KMS-11 (cell line): ENCODE measurements around the gene INHA.

Source experiments
- H2AFZ ChIP-seq: fragments of 200-600 bp; sonication (generic); 2 replicates; pipeline ENCODE4 v1.6.1; 2016; ENCODE audit warnings: antibody characterized with exemption, mixed run types, low read depth
- H3K27ac ChIP-seq: fragments of 200-600 bp; sonication (generic); 2 replicates; pipeline ENCODE4 v1.6.1; 2016; ENCODE audit warnings: mild to moderate bottlenecking, mixed run types
- H3K27me3 ChIP-seq: fragments of 200-600 bp; sonication (generic); 2 replicates; pipeline ENCODE4 v1.6.1; 2017; ENCODE audit warnings: mild to moderate bottlenecking, low read depth, mixed run types, moderate library complexity; ENCODE audit not compliant: insufficient read depth
- H3K36me3 ChIP-seq: fragments of 200-600 bp; sonication (generic); 2 replicates; pipeline ENCODE4 v1.6.1; 2017; ENCODE audit warnings: mild to moderate bottlenecking, mixed run types; ENCODE audit not compliant: insufficient read depth
- H3K4me1 ChIP-seq: fragments of 200-600 bp; sonication (generic); 2 replicates; pipeline ENCODE4 v1.6.1; 2016; ENCODE audit warnings: mild to moderate bottlenecking, low read depth, mixed run types; ENCODE audit not compliant: poor library complexity, severe bottlenecking
- H3K4me2 ChIP-seq: fragments of 200-600 bp; sonication (generic); 2 replicates; pipeline ENCODE4 v1.7.0; 2016; ENCODE audit warnings: mild to moderate bottlenecking, mixed run types
- H3K4me3 ChIP-seq: fragments of 200-600 bp; sonication (generic); IDR thresholded peaks from 2 replicates; pipeline ENCODE4 v1.6.1; 2017; ENCODE audit warnings: low read depth, low read length, mixed read lengths; ENCODE audit not compliant: insufficient read depth
- H3K79me2 ChIP-seq: fragments of 200-600 bp; sonication (generic); 2 replicates; pipeline ENCODE4 v1.6.1; 2016; ENCODE audit warnings: low read depth, mixed run types; ENCODE audit not compliant: insufficient read depth
- H3K9ac ChIP-seq: fragments of 200-600 bp; sonication (generic); 2 replicates; pipeline ENCODE4 v1.6.1; 2016; ENCODE audit warnings: mild to moderate bottlenecking, mixed run types
- H4K20me1 ChIP-seq: fragments of 200-600 bp; sonication (generic); 2 replicates; pipeline ENCODE4 v1.6.1; 2016; ENCODE audit warnings: mild to moderate bottlenecking, mixed run types; ENCODE audit not compliant: insufficient read depth
- CTCF ChIP-seq: fragments of 200-600 bp; sonication (generic); conservative IDR thresholded peaks from 2 replicates; pipeline ENCODE4 v1.6.1; 2017; ENCODE audit warnings: low read depth, mild to moderate bottlenecking, antibody characterized with exemption, low read length, moderate library complexity, mixed read lengths

Gene INHA

GRCh38 chr2:219608399-219608964 is 36.4 kb downstream of the INHA start:
- Histone ChIP-seq H3K4me2 (no peak overlapping the region), H3K9ac (no peak overlapping the region), H3K27me3 (no peaks in the 10 kb centered on the region), H3K27ac (no peak overlapping the region), H3K4me3 (no peak overlapping the region), H3K36me3 (no peaks in the 10 kb centered on the region), H3K4me1 (no peaks in the 10 kb centered on the region), H3K79me2 (no peaks in the 10 kb centered on the region), H4K20me1 (no peaks in the 10 kb centered on the region), H2AFZ (no peak overlapping the region)
- TF ChIP-seq CTCF: no peak

DNA sequence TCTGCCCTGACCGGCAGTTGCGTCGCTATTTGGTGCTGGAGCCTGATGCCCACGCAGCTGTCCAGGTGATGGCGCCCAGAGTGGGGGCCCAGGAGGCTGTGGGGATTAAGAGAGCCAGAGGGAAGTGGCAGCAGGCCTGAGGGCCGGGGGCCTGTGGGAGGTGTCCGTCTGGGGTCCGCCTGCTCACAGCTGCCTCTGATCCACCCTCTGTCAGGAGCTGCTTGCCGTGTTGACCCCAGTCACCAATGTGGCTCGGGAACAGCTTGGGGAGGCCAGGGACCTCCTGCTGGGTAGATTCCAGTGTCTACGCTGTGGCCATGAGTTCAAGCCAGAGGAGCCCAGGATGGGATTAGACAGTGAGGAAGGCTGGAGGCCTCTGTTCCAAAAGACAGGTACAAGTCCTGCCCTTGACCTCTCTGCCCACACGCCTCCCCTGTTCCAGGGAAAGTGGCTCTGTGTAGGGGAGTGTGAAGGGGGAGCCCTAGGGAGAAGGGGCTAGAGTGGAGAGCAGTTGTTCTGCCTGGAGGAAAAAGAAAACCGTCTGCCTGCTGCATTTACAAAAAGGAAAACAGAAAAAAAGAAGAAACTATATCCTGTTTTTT is 37.1 kb downstream of the INHA start:
- Histone ChIP-seq H3K4me1 (no peaks in the 10 kb centered on the region), H3K27ac (no peak overlapping the region), H3K79me2 (no peaks in the 10 kb centered on the region), H2AFZ (no peak overlapping the region), H3K4me2 (no peak overlapping the region), H3K36me3 (no peaks in the 10 kb centered on the region), H3K4me3 (no peak overlapping the region), H4K20me1 (no peaks in the 10 kb centered on the region), H3K27me3 (no peaks in the 10 kb centered on the region), H3K9ac (no peak overlapping the region)
- TF ChIP-seq CTCF: no peak

DNA sequence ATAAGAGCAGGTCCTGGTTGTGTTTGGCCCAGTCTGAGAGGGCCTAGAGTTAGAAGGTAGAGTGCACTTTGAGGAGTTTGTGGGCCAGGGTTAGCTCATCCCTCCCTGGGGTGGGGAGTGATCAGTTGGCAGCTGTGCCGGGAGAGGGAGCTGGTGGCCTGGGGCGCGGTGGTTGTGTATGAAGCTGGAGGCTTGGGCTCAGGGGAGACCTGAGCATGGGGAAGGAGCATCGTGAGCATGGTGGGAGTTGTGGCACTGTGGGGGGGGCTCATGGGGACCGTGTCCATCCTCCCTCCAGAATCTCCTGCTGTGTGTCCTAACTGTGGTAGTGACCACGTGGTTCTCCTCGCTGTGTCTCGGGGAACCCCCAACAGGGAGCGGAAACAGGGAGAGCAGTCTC is 39.2 kb downstream of the INHA start:
- no peaks in the 10 kb centered on the region for H3K27me3 ChIP-seq
- no peak overlapping the region for H2AFZ ChIP-seq
- H3K4me2 ChIP-seq: no peak overlapping the region
- H3K79me2 ChIP-seq: no peaks in the 10 kb centered on the region
- H3K4me3 ChIP-seq: no peak overlapping the region
- no peak overlapping the region for H3K27ac ChIP-seq
- no peaks in the 10 kb centered on the region for H4K20me1 ChIP-seq
- H3K4me1 ChIP-seq: no peaks in the 10 kb centered on the region
- no peak overlapping the region for H3K9ac ChIP-seq
- no peaks in the 10 kb centered on the region for H3K36me3 ChIP-seq
- no peak for TF ChIP-seq CTCF

DNA sequence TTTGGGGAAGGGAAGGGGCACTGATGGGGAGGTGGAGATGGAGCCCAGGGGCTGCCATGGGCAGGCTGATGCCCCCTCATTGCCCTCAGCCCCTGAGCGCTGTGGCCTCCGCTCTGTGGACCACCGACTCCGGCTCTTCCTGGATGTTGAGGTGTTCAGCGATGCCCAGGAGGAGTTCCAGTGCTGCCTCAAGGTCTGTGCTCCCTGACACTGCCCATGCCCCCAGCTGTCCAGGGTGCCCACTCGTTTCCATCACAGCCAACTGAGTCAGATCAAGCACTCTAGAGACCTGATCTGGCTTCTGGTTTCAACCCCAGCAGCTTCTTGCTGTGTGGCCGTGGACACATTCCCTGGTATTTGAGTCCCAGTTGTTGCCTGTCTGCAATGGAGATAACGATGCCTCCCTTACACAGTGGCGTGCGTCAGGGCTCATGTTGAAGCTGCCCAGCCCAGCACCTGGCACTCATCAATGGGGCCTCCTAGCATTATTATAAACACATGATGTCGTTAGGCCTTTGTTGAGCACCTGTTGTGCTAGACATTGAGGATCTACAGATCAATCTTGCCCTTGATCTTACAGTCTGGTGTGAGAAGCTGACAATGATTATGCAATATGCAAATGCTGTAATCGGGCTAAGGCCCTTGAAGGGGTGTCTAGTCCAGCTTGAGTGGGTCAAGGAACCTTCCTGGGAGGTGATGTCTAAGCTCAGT is 39.9 kb downstream of the INHA start:
- H3K4me3 ChIP-seq: no peak overlapping the region

More for the DNA sequence above, 39.9 kb downstream of the INHA start:
- Histone ChIP-seq H3K27ac (no peak overlapping the region), H3K27me3 (no peaks in the 10 kb centered on the region), H3K4me2 (no peak overlapping the region), H3K9ac (no peak overlapping the region), H4K20me1 (no peaks in the 10 kb centered on the region), H3K36me3 (no peaks in the 10 kb centered on the region), H2AFZ (no peak overlapping the region), H3K4me1 (no peaks in the 10 kb centered on the region), H3K79me2 (no peaks in the 10 kb centered on the region)
- no peak for TF ChIP-seq CTCF
